GM23338 (cell line): Measurements from ENCODE around the gene NDUFB2. TPM values are rescaled to one million over a fixed set of nuclear protein-coding genes. Genes with fewer than 3 reads are reported as not detected.
"Not testable (repeated sequence)": the region's sequence is repeated elsewhere in the genome, so short reads cannot be mapped to it uniquely, and the experiment has no call there.

Experiments used
- ATAC-seq: fragments of 200-7000 bp; cut with Tn5 transposase; 3 replicates; pipeline ENCODE4 v1.9.1; 2020
- DNase-seq: peaks from one replicate; pipeline ENCODE4 v3.0.0-alpha.2; 2015; ENCODE audit warnings: low spot score
- H2AFZ ChIP-seq: fragments of 200-600 bp; sonication (generic); 2 replicates; pipeline ENCODE4 v1.8.0; 2016; ENCODE audit warnings: antibody characterized with exemption, mild to moderate bottlenecking, moderate library complexity
- H3F3A ChIP-seq: fragments of 200-600 bp; sonication (generic); replicated peaks from 2 replicates; pipeline ENCODE4 v1.8.0; 2017; ENCODE audit warnings: antibody characterized with exemption, mixed run types, low read depth
- H3K27ac ChIP-seq: fragments of 200-600 bp; sonication (generic); 2 replicates; pipeline ENCODE4 v1.6.1; 2016; ENCODE audit warnings: low read depth
- H3K27me3 ChIP-seq: fragments of 200-600 bp; sonication (generic); 2 replicates; pipeline ENCODE4 v1.8.0; 2016; ENCODE audit warnings: mild to moderate bottlenecking, mixed run types, moderate library complexity; ENCODE audit not compliant: insufficient read depth
- H3K36me3 ChIP-seq: fragments of 200-600 bp; sonication (generic); 2 replicates; pipeline ENCODE4 v1.8.0; 2016; ENCODE audit warnings: mild to moderate bottlenecking; ENCODE audit not compliant: insufficient read depth
- H3K4me1 ChIP-seq: fragments of 200-600 bp; sonication (generic); 2 replicates; pipeline ENCODE4 v1.8.0; 2016; ENCODE audit warnings: mild to moderate bottlenecking, moderate library complexity; ENCODE audit not compliant: insufficient read depth
- H3K4me2 ChIP-seq: fragments of 200-600 bp; sonication (generic); 2 replicates; pipeline ENCODE4 v1.7.1; 2017; ENCODE audit warnings: mixed run types
- H3K4me3 ChIP-seq: fragments of 200-600 bp; sonication (generic); 2 replicates; pipeline ENCODE4 v1.6.1; 2016; ENCODE audit warnings: mixed run types
- H3K79me2 ChIP-seq: fragments of 200-600 bp; sonication (generic); replicated peaks from 2 replicates; pipeline ENCODE4 v1.8.0; 2017; ENCODE audit warnings: mild to moderate bottlenecking; ENCODE audit not compliant: insufficient read depth
- H3K9me2 ChIP-seq: fragments of 200-600 bp; sonication (generic); 2 replicates; pipeline ENCODE4 v1.8.0; 2017; ENCODE audit not compliant: insufficient read depth
- H4K20me1 ChIP-seq: fragments of 200-600 bp; sonication (generic); replicated peaks from 2 replicates; pipeline ENCODE4 v1.8.0; 2017; ENCODE audit warnings: mild to moderate bottlenecking; ENCODE audit not compliant: insufficient read depth
- H3K27ac Mint-ChIP-seq: 2 replicates; pipeline ENCODE4 v1.8.0; 2020; ENCODE audit warnings: inconsistent platforms, mild to moderate bottlenecking, moderate library complexity, mixed read lengths
- H3K27me3 Mint-ChIP-seq: 3 replicates; pipeline ENCODE4 v1.8.0; 2022; ENCODE audit warnings: low read depth, mild to moderate bottlenecking, moderate library complexity, mixed read lengths, inconsistent platforms; ENCODE audit not compliant: insufficient read depth, poor library complexity
- H3K36me3 Mint-ChIP-seq: 3 replicates; pipeline ENCODE4 v1.8.0; 2021; ENCODE audit warnings: low read depth, mild to moderate bottlenecking, inconsistent platforms, moderate library complexity, mixed read lengths
- H3K4me1 Mint-ChIP-seq: 3 replicates; pipeline ENCODE4 v1.8.0; 2020; ENCODE audit warnings: mild to moderate bottlenecking, inconsistent platforms, mixed read lengths
- H3K4me3 Mint-ChIP-seq: 3 replicates; pipeline ENCODE4 v1.8.0; 2021; ENCODE audit warnings: moderate library complexity, mild to moderate bottlenecking, inconsistent platforms, mixed read lengths
- H3K9me3 Mint-ChIP-seq: 3 replicates; pipeline ENCODE4 v1.8.0; 2020; ENCODE audit warnings: moderate library complexity, mild to moderate bottlenecking, inconsistent platforms, mixed read lengths
- EZH2 ChIP-seq: fragments of 200-600 bp; sonication (generic); IDR thresholded peaks from one replicate; pipeline ENCODE4 v1.8.0; 2017; ENCODE audit warnings: antibody characterized with exemption, mild to moderate bottlenecking, low read depth; ENCODE audit not compliant: unreplicated experiment
- EZH2phosphoT487 ChIP-seq: fragments of 200-600 bp; sonication (generic); IDR thresholded peaks from one replicate; pipeline ENCODE4 v1.8.1; 2018; ENCODE audit warnings: antibody characterized with exemption; ENCODE audit not compliant: unreplicated experiment
- JUNB ChIP-seq: IDR thresholded peaks from one replicate; pipeline ENCODE4 v1.6.1; 2016; ENCODE audit warnings: antibody characterized with exemption; ENCODE audit not compliant: unreplicated experiment
- ZNF114 ChIP-seq: fragments of 250-450 bp; sonication (Bioruptor Pico); IDR thresholded peaks from 2 replicates; pipeline ENCODE4 v1.5.0; 2020; ENCODE audit warnings: mild to moderate bottlenecking, moderate library complexity
- ZNF331 ChIP-seq: fragments of 250-450 bp; sonication (Bioruptor Pico); IDR thresholded peaks from 2 replicates; pipeline ENCODE4 v1.5.0; 2020; ENCODE audit warnings: low read depth, mild to moderate bottlenecking, moderate library complexity
- ZNF462 ChIP-seq: fragments of 250-450 bp; sonication (Bioruptor Pico); IDR thresholded peaks from 2 replicates; pipeline ENCODE4 v1.5.0; 2020; ENCODE audit warnings: mild to moderate bottlenecking, moderate library complexity
- polyA plus RNA-seq: library from polyadenylated mRNA; unstranded; fragments of >200 nt; fragmentation: Nextera tagmentation; extraction: Ambion mirVana; gene quantifications from 2 replicates; pipeline ENCODE4 v1.2.1, GENCODE V29; 2016
- total RNA-seq: library from RNA; depleted of rRNA; stranded (reverse); fragments of >200 nt; shearing (Covaris generic); gene quantifications from 2 replicates; pipeline ENCODE4 v1.2.3, GENCODE V29; 2014

NDUFB2 gene
- total and polyA plus RNA-seq, 2 experiments from 2014 or later = 306 to 382 TPM

- TF ChIP-seq ZNF331 (CRISPR knock-in tag) (no peak), ZNF114 (no peak), EZH2 (no peak), EZH2phosphoT487 (no peak), ZNF462 (CRISPR knock-in tag) (no peak), JUNB (no peak)
Measured at GRCh38 chr7:140676306-140676705, 20.2 kb upstream of the NDUFB2 start (continued).

GRCh38 chr7:140676956-140677355 lies 19.6 kb upstream of the NDUFB2 start:
- not testable (repeated sequence) for H3K27ac Mint-ChIP-seq, H3K4me3 Mint-ChIP-seq, H3K36me3 Mint-ChIP-seq, H3K9me3 Mint-ChIP-seq, H3K27ac ChIP-seq, ATAC-seq, H3K4me2 ChIP-seq, H3K36me3 ChIP-seq, H4K20me1 ChIP-seq, DNase-seq, H3K79me2 ChIP-seq, H3K9me2 ChIP-seq, H3K4me3 ChIP-seq, H3K4me1 Mint-ChIP-seq, H3K27me3 ChIP-seq, H2AFZ ChIP-seq, H3F3A ChIP-seq
- H3K4me1 ChIP-seq = peaks cover 14% of the 10 kb centered on the region
- H3K27me3 Mint-ChIP-seq = peaks cover 16% of the 10 kb centered on the region
